COR-L47 (cell line): ENCODE data around the gene HDGF.

Source experiments
- DNase-seq: peaks from one replicate; lab custom pipeline; 2025; lab: John Stamatoyannopoulos, UW

Gene HDGF

GRCh38 chr1:156725683-156726280, 25.7 kb downstream of the HDGF start:
- peak; percentile 79 for DNase-seq

- DNase-seq, result no peak
These were observed 29.9 kb downstream of the HDGF start for GRCh38 chr1:156721535-156721934.

DNA sequence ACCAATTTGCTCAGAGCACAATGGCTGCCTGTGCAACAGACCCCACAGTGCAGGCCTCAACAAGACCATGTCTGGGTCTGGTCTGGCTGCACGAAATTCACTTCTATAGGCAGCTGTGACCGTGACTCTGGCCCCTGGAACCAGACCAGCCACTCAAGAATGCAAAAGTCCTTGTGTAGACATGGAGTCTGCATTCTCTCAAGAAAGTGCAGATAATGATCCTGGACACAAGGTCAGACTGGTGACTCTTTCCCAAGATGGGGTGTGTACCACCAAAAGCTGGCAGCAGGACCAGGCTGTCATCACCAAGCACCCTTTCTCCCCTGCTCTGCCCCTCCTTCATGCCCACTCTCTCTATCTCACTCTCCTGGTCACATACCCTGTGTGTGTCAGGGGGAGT, 30.3 kb downstream of the HDGF start:
- DNase-seq, result no peak

GRCh38 chr1:156717351-156717750, 34.1 kb downstream of the HDGF start:
- DNase-seq, result peak; percentile 56

DNA sequence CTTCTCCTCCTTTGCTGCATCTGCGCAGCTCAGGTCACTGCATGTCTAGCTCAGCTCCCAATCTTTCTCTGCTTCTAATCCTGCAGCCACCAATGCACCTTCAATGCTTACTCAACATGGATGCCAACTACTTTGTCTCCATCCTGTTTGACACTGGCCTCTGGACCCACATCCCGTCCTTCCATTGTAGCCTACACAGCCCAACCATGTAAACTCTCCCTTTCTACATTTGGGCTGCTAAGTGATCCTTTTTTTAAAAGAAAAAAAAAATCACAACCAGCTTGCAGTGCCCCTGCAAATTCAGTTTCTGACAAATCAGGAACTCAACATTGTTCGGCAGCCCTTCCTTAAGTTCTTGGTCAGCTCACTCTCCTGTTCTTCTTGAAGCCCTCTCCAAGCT, 36.6 kb downstream of the HDGF start:
- DNase-seq, result no peak

DNA sequence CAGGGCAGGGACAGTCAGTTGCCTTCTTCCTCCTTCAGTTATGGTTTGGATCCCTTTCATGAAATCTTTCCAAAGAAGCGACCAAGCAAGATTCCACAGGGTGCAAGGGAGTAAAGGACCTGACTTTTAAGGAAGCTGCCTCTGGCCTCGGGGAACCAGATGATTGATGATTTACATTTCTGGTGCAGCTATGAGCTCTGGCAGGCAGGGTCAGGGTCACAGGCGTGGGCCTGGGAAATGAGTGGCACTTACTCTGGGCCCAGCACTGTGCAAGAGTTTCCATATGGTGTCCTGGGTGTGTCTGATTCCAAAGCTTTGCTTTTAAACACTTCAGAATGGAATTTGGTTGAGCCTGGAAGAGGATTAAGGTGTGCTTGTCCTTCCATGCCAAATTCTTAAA, 38.8 kb downstream of the HDGF start:
- no peak for DNase-seq

- no peak for DNase-seq
These were observed 40.3 kb downstream of the HDGF start for GRCh38 chr1:156711011-156711817.

- peak; percentile 60 for DNase-seq
These were observed 41.6 kb downstream of the HDGF start for GRCh38 chr1:156709757-156710489.

GRCh38 chr1:156709031-156709430, 42.4 kb downstream of the HDGF start:
- no peak for DNase-seq

GRCh38 chr1:156708218-156708661, 43.2 kb downstream of the HDGF start:
- DNase-seq, result no peak

DNA sequence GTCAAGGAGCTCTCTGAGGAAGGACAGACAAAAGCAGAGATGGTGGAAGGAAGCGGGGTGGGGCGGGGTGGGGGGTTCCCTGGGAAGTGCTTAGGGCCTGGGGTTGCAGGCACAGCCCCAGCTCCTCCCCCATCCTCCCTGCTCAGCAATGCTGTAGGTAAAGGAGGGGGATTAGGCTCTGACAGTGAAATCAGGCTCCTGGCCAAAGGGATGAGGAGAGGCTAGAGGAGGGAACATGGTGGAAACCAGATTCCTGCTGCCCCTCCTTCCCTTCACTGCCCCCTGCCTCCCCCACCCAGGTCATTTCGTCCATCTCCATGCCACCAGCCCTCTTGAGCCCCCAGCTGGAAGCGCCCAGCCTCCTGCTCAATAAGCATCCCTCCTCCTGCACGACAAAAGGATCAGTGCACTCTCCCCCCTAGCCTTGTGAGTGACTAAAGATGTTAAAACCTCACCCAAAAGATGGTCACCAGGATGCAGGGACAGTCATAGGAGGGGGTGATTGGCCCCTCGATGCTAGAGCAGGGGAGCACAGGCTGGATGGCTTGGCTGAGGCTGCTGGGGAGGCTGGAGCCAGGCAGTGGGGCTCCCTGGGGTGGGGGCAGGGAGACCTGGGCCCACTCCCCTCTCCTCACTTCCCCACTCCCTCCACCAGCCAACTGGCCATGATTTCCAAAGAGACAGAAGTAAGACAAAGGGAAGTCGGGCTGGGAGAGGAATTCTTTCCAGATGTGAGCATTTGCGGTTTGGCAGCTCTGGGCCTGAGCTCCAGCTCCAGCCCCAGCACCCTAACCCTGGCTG, 43.9 kb downstream of the HDGF start:
- DNase-seq, result no peak

DNA sequence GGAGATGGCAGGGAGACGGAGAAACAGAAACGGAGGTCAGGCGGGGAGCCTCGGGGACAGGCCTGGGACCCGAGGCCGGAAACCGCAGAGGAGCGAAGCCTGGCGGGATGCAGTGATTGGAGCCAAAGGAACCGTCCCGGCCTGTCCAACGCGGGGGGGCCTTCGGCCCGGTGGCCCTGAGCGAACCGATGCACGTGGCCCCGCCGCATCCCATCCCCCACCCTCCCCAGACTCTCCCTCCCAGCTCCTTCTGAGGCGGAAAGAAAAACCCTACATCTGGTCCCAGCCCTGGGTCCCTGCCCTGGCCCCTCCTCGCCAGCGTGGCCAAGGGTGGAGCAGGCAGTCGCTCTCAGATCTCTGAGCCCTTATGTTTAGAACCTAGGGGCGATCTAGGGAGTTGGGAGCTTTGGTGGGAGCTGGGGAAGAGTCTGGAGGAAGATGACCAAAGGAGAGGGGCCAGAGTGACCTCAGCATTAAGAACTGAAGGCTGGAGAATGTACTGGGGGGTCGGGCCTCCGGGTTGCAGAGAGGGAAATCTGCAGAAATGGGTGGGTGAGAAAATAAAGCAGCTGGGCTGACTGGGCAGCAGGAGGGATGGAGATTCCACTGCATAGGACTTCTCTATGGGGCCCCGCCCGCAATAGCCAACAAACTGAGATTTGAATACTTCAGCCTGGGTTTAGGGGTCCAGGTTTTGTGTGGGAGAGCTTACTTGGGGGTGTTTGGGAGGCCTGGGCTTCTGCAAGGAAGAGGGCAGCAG, 44.6 kb downstream of the HDGF start:
- DNase-seq, result no peak

DNA sequence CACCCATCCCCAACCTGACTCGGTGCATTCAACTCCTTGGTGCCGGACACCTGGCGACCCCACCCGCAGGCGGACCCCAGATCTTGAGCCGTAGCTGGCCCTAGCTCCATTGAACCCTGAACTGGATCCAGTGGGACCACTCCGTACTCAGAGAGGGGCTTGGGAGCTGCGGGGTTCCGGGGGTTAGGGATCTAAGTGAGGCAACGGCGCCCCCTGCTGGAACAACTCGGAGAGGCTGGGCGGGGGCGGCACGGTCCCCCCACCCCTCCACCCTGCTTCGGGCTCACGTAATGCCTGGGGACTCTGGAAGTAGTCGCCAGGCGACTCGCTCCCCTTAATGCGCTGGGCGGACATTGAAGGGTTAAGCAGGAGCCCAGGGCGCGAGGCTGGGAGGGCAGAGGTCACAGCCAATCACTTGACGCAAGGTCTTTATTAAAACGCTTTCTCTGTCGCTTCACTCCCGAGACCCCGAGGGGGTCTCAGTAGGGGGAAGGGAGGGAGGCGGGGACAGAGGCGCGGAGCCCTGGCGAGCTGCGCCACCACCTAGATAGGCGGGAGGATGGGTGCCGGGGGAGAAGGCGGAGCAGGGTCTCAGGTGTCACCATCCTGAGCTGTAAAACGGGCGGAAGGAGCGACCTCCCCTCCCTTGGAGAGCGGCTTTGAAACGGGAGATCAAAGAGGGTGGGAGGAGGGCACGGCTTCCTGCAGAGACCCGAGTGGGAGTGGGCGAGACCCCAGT, 45.4 kb downstream of the HDGF start:
- DNase-seq, result no peak

DNA sequence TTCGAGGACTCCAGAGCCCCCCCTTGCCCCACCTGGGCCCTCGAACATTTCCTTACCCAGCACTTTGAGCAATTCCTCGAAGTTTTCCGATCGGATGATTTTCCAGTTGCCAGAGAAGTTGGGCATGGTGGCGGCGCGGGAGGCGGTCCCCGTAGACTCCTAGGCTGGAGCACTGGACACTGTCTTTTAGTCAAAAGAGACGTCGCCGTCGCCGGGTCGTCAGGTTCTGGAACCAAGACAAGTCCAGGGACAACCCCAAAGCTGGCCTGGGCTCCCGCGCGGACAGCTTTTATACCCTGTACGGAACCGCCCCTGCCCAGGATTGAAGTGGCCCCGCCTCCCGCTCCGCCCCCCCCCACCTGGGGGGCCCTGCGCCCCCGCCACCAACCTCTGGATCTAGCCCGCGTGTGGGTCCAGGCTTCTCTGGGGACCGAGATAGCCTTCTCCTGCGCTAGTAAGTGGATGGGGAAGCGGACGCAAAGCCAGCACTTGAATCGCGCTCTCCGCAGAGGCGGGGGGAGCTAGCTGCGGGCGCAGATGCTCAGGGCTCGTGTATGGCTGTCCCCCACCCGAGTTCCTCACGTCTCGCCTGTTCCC, 46.1 kb downstream of the HDGF start, which contains the start of gene CRABP2:
TSS of gene CRABP2 (minus strand) at position 263 of the 597 bp plus-strand sequence. CDS start at position 126, 137 bp downstream.
- DNase-seq, result no peak

- DNase-seq, result no peak
These were observed 46.5 kb downstream of the HDGF start for GRCh38 chr1:156704930-156705320.

- no peak for DNase-seq
These were observed 47.2 kb downstream of the HDGF start for GRCh38 chr1:156704166-156704711.

GRCh38 chr1:156703741-156704140, 47.7 kb downstream of the HDGF start:
- peak; percentile 32 for DNase-seq

DNA sequence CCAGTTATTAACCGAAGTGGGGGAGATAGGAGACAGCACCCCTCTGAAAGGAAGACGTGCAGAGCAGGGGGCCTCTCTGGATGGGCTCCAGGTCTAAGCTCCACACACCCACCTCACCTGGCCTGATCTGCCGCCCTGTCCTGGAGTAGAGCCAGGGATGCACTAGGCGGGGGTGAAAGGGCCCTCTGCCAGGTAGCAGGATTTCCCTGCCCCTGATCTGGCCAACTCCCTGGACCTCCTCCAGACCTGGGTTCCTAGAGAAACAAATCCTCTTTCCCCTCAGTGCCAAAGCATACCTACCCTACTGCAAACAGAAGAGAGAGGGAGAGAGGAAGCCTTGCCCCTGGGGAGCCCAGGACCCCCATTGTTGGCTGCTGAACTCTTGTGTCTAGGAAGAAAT, 48.1 kb downstream of the HDGF start:
- peak; percentile 18 for DNase-seq

GRCh38 chr1:156700736-156701531, 50.5 kb downstream of the HDGF start:
- DNase-seq, result no peak
